ENCODE results near the gene MGMT. TPM values are rescaled to one million over a fixed set of nuclear protein-coding genes. Genes with fewer than 3 reads are reported as not detected.
A peak's percentile ranks its signal among the peaks of the same experiment; 100 is the strongest.

The MGMT gene
- polyA plus RNA-seq, 1 donor: 18.0 TPM

- WGBS (ENCODE audit: insufficient coverage, low lambda C conversion rate): no CpG with 5 or more reads among the region's 5 CpGs
- no peak for DNase-seq
- H3K27me3 ChIP-seq (ENCODE audit: control insufficient read depth, insufficient read depth, low read length): peaks cover 2% of the 10 kb centered on the region
- no peak overlapping the region for H3K4me3 ChIP-seq (ENCODE audit: low read length)
- H3K4me1 ChIP-seq (ENCODE audit: control insufficient read depth, insufficient read depth, low read length): no peaks in the 10 kb centered on the region
- H3K9me3 ChIP-seq (ENCODE audit: control insufficient read depth, low read depth, low read length): no peaks in the 10 kb centered on the region
- H3K36me3 ChIP-seq (ENCODE audit: control insufficient read depth, insufficient read depth, low read length): no peaks in the 10 kb centered on the region
- H3K27ac ChIP-seq (ENCODE audit: low read length): no peak overlapping the region
These were observed 18.5 kb upstream of the MGMT start for GRCh38 chr10:129448539-129448938.

GRCh38 chr10:129449893-129450292, 17.1 kb upstream of the MGMT start:
- no peak overlapping the region for H3K4me3 ChIP-seq (ENCODE audit: low read length)
- no peak for DNase-seq
- H3K27me3 ChIP-seq (ENCODE audit: control insufficient read depth, insufficient read depth, low read length): peaks cover 6% of the 10 kb centered on the region
- no peaks in the 10 kb centered on the region for H3K36me3 ChIP-seq (ENCODE audit: control insufficient read depth, insufficient read depth, low read length)
- H3K9me3 ChIP-seq (ENCODE audit: control insufficient read depth, low read depth, low read length): no peaks in the 10 kb centered on the region
- H3K27ac ChIP-seq (ENCODE audit: low read length): no peak overlapping the region
- no CpG with 5 or more reads among the region's 2 CpGs for WGBS (ENCODE audit: insufficient coverage, low lambda C conversion rate)
- H3K4me1 ChIP-seq (ENCODE audit: control insufficient read depth, insufficient read depth, low read length): no peaks in the 10 kb centered on the region

- H3K27ac ChIP-seq (ENCODE audit: low read length): no peak overlapping the region
- H3K9me3 ChIP-seq (ENCODE audit: control insufficient read depth, low read depth, low read length): no peaks in the 10 kb centered on the region
- H3K4me3 ChIP-seq (ENCODE audit: low read length): no peak overlapping the region
- 100% methylated on average over 1 of the region's 3 CpGs for WGBS (ENCODE audit: insufficient coverage, low lambda C conversion rate)
- H3K27me3 ChIP-seq (ENCODE audit: control insufficient read depth, insufficient read depth, low read length): peaks cover 10% of the 10 kb centered on the region
- H3K4me1 ChIP-seq (ENCODE audit: control insufficient read depth, insufficient read depth, low read length): no peaks in the 10 kb centered on the region
- H3K36me3 ChIP-seq (ENCODE audit: control insufficient read depth, insufficient read depth, low read length): no peaks in the 10 kb centered on the region
- no peak for DNase-seq
These were observed 16.6 kb upstream of the MGMT start for GRCh38 chr10:129450391-129450790.

GRCh38 chr10:129455625-129456024, 11.4 kb upstream of the MGMT start:
- no peak for DNase-seq
- Histone ChIP-seq H3K4me3 (ENCODE audit: low read length) (no peak overlapping the region), H3K36me3 (ENCODE audit: control insufficient read depth, insufficient read depth, low read length) (no peaks in the 10 kb centered on the region), H3K4me1 (ENCODE audit: control insufficient read depth, insufficient read depth, low read length) (no peaks in the 10 kb centered on the region), H3K27me3 (ENCODE audit: control insufficient read depth, insufficient read depth, low read length) (peaks cover 33% of the 10 kb centered on the region), H3K9me3 (ENCODE audit: control insufficient read depth, low read depth, low read length) (no peaks in the 10 kb centered on the region), H3K27ac (ENCODE audit: low read length) (no peak overlapping the region)
- WGBS (ENCODE audit: insufficient coverage, low lambda C conversion rate): 81% methylated on average over 3 of the region's 6 CpGs

DNA sequence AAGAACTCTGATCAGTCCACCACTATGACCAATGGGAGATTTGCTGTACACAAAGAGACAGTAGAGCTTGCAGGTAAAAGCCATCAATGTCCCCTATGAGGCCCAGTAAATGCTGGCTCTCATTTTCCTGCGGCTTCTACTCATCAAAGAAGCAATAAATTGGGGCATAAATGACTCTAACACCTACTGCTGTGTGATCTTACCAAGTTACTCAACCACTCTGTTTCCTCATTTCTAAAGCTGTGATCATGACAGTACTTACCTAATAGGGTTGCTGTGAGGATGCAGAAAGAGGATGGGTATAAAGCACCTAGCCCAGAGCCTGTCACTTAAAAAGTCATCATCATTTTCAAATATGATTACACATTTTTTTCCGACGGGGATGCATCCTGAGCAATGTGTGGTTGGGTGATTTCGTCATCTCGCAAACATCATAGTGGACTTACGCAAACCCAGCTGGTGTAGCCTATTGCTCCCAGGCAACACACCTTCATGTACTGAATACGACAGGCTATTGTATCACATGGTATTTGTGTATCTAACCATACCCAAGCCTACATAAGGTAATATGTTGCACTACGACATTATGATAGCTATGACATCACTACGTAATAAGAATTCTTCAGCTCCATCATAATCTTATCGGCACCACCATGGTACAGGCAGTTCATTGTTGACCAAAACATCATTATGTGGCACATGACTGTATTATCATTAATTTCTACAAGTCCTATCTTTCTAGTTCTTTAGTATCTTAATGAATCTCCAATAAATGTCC, 7.1 kb upstream of the MGMT start:
- Histone ChIP-seq H3K27ac (ENCODE audit: low read length) (no peak overlapping the region), H3K36me3 (ENCODE audit: control insufficient read depth, insufficient read depth, low read length) (no peaks in the 10 kb centered on the region), H3K27me3 (ENCODE audit: control insufficient read depth, insufficient read depth, low read length) (peaks cover 30% of the 10 kb centered on the region), H3K4me1 (ENCODE audit: control insufficient read depth, insufficient read depth, low read length) (no peaks in the 10 kb centered on the region), H3K9me3 (ENCODE audit: control insufficient read depth, low read depth, low read length) (no peaks in the 10 kb centered on the region), H3K4me3 (ENCODE audit: low read length) (no peak overlapping the region)
- no peak for DNase-seq
- 87% methylated on average over 3 of the region's 10 CpGs for WGBS (ENCODE audit: insufficient coverage, low lambda C conversion rate)

- Histone ChIP-seq H3K36me3 (ENCODE audit: control insufficient read depth, insufficient read depth, low read length) (no peaks in the 10 kb centered on the region), H3K9me3 (ENCODE audit: control insufficient read depth, low read depth, low read length) (peaks cover 6% of the 10 kb centered on the region), H3K4me3 (ENCODE audit: low read length) (no peak overlapping the region), H3K27ac (ENCODE audit: low read length) (no peak overlapping the region), H3K27me3 (ENCODE audit: control insufficient read depth, insufficient read depth, low read length) (peaks cover 11% of the 10 kb centered on the region), H3K4me1 (ENCODE audit: control insufficient read depth, insufficient read depth, low read length) (peaks cover 4% of the 10 kb centered on the region)
- WGBS (ENCODE audit: insufficient coverage, low lambda C conversion rate): 10% methylated on average over 2 of the region's 6 CpGs
- DNase-seq: no peak
These were observed 4.7 kb upstream of the MGMT start for GRCh38 chr10:129462257-129462795.

DNA sequence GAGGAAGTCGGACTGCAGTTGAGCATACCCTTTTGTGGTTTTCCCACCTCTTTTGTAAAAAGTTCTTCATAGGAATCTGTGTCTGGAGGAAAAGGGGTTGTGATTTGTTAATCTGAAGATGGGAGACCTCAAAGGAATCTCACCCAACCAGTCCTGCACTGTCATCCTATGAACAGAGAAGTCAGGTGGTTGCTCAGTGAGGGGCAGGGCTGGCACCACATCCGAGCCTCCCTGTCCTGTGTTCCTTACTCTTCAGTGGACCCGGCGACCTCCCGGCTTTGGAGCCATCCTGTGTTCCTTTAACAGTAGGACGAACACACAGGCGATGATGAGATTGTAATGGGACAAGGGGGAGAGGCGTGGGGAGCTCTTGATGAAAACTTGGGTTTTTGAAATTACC, 2.8 kb upstream of the MGMT start:
- Histone ChIP-seq H3K4me3 (ENCODE audit: low read length) (no peak overlapping the region), H3K36me3 (ENCODE audit: control insufficient read depth, insufficient read depth, low read length) (no peaks in the 10 kb centered on the region), H3K27me3 (ENCODE audit: control insufficient read depth, insufficient read depth, low read length) (peaks cover 4% of the 10 kb centered on the region), H3K9me3 (ENCODE audit: control insufficient read depth, low read depth, low read length) (peaks cover 6% of the 10 kb centered on the region), H3K4me1 (ENCODE audit: control insufficient read depth, insufficient read depth, low read length) (peaks cover 13% of the 10 kb centered on the region), H3K27ac (ENCODE audit: low read length) (no peak overlapping the region)
- DNase-seq: no peak
- no CpG with 5 or more reads among the region's 8 CpGs for WGBS (ENCODE audit: insufficient coverage, low lambda C conversion rate)

GRCh38 chr10:129465796-129466702, 992 bp upstream of the MGMT start:
- Histone ChIP-seq H3K4me1 (ENCODE audit: control insufficient read depth, insufficient read depth, low read length) (peaks cover 18% of the 10 kb centered on the region), H3K27ac (ENCODE audit: low read length) (no peak overlapping the region), H3K4me3 (ENCODE audit: low read length) (peak overlapping the region; percentile 55), H3K36me3 (ENCODE audit: control insufficient read depth, insufficient read depth, low read length) (peaks cover 6% of the 10 kb centered on the region), H3K27me3 (ENCODE audit: control insufficient read depth, insufficient read depth, low read length) (no peaks in the 10 kb centered on the region), H3K9me3 (ENCODE audit: control insufficient read depth, low read depth, low read length) (peaks cover 6% of the 10 kb centered on the region)
- no peak for DNase-seq
- WGBS (ENCODE audit: insufficient coverage, low lambda C conversion rate): no CpG with 5 or more reads among the region's 21 CpGs

DNA sequence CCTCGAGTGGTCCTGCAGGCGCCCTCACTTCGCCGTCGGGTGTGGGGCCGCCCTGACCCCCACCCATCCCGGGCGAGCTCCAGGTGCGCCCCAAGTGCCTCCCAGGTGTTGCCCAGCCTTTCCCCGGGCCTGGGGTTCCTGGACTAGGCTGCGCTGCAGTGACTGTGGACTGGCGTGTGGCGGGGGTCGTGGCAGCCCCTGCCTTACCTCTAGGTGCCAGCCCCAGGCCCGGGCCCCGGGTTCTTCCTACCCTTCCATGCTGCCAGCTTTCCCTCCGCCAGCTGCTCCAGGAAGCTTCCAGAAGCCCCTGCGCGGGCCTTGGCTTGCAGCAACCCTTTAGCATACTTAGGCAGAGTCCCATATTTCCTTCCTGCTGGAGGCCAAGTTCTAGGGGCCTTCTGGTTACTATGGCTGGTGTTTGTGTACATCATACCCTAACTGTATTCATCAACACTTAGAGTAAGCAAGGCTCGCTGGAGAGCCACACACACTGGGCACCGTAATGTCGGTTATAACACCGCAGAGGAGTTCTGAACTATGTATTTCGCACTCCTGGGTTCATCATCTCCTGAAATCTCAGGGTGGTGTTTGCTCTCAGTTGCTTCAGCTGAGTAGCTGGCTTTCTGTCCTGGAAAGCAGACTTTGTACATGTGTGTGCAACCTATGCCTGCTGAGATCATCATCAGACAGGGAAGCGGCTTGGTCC, 471 bp downstream of the MGMT start:
- DNase-seq: peak; percentile 69 to 87
- WGBS (ENCODE audit: insufficient coverage, low lambda C conversion rate): no CpG with 5 or more reads among the region's 25 CpGs

DNA sequence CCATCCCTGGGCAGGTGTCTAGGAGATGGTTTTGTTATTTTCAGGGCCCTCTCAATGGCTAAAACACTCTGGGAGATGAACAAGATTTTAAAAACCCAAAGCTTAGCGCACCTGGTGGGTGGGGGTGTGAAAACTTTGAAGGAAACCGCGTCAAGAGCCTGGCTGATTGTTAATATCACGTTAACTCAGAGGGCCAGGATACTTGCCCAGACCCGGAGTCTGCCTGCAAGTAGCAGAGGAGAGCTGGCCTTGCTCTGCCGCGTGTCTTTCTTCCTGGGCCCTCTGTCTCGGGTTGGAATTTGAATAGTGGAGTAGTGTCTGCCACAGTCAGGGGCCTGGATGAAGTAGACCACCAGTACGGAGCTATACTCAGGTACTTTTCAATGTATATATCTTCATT, 1.1 kb downstream of the MGMT start:
- Histone ChIP-seq H3K27me3 (ENCODE audit: control insufficient read depth, insufficient read depth, low read length) (no peaks in the 10 kb centered on the region), H3K4me1 (ENCODE audit: control insufficient read depth, insufficient read depth, low read length) (peaks cover 18% of the 10 kb centered on the region), H3K9me3 (ENCODE audit: control insufficient read depth, low read depth, low read length) (peaks cover 6% of the 10 kb centered on the region), H3K4me3 (ENCODE audit: low read length) (no peak overlapping the region), H3K36me3 (ENCODE audit: control insufficient read depth, insufficient read depth, low read length) (peaks cover 20% of the 10 kb centered on the region), H3K27ac (ENCODE audit: low read length) (peak overlapping the region; percentile 97)
- WGBS (ENCODE audit: insufficient coverage, low lambda C conversion rate): 100% methylated on average over 1 of the region's 9 CpGs
- no peak for DNase-seq

More for the DNA sequence above, 471 bp downstream of the MGMT start:
- no peaks in the 10 kb centered on the region for H3K27me3 ChIP-seq (ENCODE audit: control insufficient read depth, insufficient read depth, low read length)
- peaks cover 18% of the 10 kb centered on the region for H3K4me1 ChIP-seq (ENCODE audit: control insufficient read depth, insufficient read depth, low read length)
- H3K4me3 ChIP-seq (ENCODE audit: low read length): peak overlapping the region; percentile 86
- peak overlapping the region; percentile 97 for H3K27ac ChIP-seq (ENCODE audit: low read length)
- peaks cover 6% of the 10 kb centered on the region for H3K9me3 ChIP-seq (ENCODE audit: control insufficient read depth, low read depth, low read length)
- peaks cover 17% of the 10 kb centered on the region for H3K36me3 ChIP-seq (ENCODE audit: control insufficient read depth, insufficient read depth, low read length)
